ENCODE measurements around the gene HIF3A. TPM values are rescaled to one million over a fixed set of nuclear protein-coding genes. Genes with fewer than 3 reads are reported as not detected.
A peak's percentile ranks its signal among the peaks of the same experiment; 100 is the strongest.
"Not testable (repeated sequence)": the region's sequence is repeated elsewhere in the genome, so short reads cannot be mapped to it uniquely, and the experiment has no call there.

Gene HIF3A
- total RNA-seq, 4 donors from 2014 or later = 21.5 to 212 (median 103) TPM

DNA sequence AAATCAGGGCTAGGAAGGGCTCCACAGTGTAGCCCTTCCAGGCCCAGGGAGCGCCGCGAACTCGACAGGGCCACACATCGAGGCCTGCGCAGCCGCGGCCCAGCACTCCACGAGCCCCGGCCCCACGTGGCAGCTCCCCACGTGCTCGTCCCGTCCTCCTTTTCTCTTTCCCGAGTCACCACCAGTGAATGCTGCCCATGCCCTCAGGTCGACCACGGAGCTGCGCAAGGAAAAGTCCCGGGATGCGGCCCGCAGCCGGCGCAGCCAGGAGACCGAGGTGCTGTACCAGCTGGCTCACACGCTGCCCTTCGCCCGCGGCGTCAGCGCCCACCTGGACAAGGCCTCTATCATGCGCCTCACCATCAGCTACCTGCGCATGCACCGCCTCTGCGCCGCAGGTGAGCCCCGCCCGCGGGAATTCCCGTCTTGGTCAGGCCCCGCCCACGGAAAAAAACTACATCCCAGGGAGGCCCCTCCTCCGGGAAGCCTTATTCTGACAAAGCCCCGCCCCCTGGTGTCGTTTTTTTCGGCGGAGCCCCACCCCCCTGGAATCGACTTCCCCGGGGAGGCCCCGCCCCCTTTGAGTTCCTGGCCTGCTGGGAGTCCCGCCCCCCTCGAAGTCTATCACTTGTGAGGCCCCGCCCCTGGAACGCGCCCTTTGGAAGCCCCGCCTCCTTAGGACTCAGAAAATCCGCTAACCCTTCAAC lies 7.0 kb downstream of the HIF3A start:
- Histone ChIP-seq H3K27me3 (no peaks in the 10 kb centered on the region), H3K36me3 (no peaks in the 10 kb centered on the region), H3K27ac (peak overlapping the region; percentile 30 to 95), H3K4me3 (no peak overlapping the region), H3K4me1 (peaks cover 3 to 7% of the 10 kb centered on the region in 2 donors), H3K9me3 (no peaks in the 10 kb centered on the region)
- TF ChIP-seq POLR2A (IDR thresholded peaks at IDR 0.05) = no peak
- TF ChIP-seq, protein P1, sequence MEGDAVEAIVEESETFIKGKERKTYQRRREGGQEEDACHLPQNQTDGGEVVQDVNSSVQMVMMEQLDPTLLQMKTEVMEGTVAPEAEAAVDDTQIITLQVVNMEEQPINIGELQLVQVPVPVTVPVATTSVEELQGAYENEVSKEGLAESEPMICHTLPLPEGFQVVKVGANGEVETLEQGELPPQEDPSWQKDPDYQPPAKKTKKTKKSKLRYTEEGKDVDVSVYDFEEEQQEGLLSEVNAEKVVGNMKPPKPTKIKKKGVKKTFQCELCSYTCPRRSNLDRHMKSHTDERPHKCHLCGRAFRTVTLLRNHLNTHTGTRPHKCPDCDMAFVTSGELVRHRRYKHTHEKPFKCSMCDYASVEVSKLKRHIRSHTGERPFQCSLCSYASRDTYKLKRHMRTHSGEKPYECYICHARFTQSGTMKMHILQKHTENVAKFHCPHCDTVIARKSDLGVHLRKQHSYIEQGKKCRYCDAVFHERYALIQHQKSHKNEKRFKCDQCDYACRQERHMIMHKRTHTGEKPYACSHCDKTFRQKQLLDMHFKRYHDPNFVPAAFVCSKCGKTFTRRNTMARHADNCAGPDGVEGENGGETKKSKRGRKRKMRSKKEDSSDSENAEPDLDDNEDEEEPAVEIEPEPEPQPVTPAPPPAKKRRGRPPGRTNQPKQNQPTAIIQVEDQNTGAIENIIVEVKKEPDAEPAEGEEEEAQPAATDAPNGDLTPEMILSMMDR (IDR thresholded peaks at IDR 0.05) = no peak
- DNase-seq = peak; percentile 56 to 61
- intact Hi-C loops (cut with DNase I; ENCODE audit: low total_unique reads) = no loop called here

DNA sequence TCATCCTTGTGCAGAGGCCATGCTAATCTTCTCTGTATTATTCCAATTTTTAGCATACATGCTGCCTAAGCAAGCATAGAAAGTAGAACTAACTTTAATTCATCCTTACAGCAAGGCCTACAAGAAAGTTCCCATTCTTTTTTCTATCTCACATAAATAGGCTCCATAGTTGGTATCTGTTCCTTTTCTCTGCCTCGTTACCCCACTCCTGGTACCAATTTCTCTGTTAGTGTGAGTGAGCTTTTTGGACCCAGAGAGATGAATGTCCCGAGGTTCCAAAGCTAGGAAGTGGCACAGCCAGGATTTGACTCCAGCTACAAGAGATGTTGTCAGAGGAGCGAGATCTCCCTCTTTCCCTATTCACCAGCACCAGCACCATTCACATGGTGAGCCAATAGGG lies 9.7 kb downstream of the HIF3A start:
- TF ChIP-seq POLR2A (IDR thresholded peaks at IDR 0.05) = no peak
- TF ChIP-seq, protein P1 (IDR thresholded peaks at IDR 0.05) = no peak
- DNase-seq = no peak
- peaks cover 0 to 7% of the 10 kb centered on the region in 2 donors for H3K4me1 ChIP-seq
- intact Hi-C loops (cut with DNase I; ENCODE audit: low total_unique reads) = no loop called here
- no peak overlapping the region for H3K4me3 ChIP-seq
- no peaks in the 10 kb centered on the region for H3K36me3 ChIP-seq
- no peaks in the 10 kb centered on the region for H3K27me3 ChIP-seq
- H3K27ac ChIP-seq = no peak overlapping the region
- H3K9me3 ChIP-seq = no peaks in the 10 kb centered on the region

DNA sequence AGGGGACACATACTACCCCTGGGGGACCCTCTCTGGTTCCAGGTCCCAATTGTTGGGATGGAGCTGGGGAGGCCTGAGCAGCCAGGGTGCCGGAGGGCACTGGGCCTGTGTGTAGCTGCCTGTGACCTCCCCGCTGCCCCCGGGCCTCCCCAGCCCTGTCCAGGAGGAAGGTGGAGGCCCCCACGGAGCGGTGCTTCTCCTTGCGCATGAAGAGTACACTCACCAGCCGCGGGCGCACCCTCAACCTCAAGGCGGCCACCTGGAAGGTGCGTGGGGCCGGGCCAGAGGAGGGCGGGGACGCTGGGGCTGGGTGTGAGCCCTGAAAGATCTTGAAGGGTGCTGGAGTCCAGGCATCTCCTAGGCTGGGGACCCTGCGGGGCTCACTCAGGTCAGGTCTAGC lies 11.7 kb downstream of the HIF3A start:
- TF ChIP-seq, protein P1 (IDR thresholded peaks at IDR 0.05) = no peak
- TF ChIP-seq POLR2A (IDR thresholded peaks at IDR 0.05) = no peak
- H3K27me3 ChIP-seq = no peaks in the 10 kb centered on the region
- DNase-seq = no peak
- intact Hi-C loops (cut with DNase I; ENCODE audit: low total_unique reads) = no loop called here
- H3K4me1 ChIP-seq = peaks cover 0 to 1% of the 10 kb centered on the region in 2 donors
- H3K27ac ChIP-seq = no peak overlapping the region
- H3K36me3 ChIP-seq = no peaks in the 10 kb centered on the region
- H3K4me3 ChIP-seq = no peak overlapping the region
- no peaks in the 10 kb centered on the region for H3K9me3 ChIP-seq

DNA sequence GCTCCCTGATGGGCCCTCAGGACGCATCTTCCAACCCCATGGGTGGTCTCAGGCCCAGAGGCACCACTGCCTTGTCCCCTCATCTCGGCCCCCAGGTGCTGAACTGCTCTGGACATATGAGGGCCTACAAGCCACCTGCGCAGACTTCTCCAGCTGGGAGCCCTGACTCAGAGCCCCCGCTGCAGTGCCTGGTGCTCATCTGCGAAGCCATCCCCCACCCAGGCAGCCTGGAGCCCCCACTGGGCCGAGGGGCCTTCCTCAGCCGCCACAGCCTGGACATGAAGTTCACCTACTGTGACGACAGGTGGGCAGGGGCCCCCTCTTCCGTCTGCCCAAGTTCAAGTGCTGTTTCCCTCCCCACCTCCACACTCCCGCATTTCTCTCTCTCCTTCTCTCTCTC lies 12.2 kb downstream of the HIF3A start:
- intact Hi-C loops (cut with DNase I; ENCODE audit: low total_unique reads) = no loop called here
- Histone ChIP-seq H3K27me3 (no peaks in the 10 kb centered on the region), H3K4me3 (no peak overlapping the region), H3K9me3 (no peaks in the 10 kb centered on the region), H3K36me3 (no peaks in the 10 kb centered on the region), H3K4me1 (no peaks in the 10 kb centered on the region), H3K27ac (no peak overlapping the region)
- no peak for DNase-seq
- TF ChIP-seq, protein P1 (IDR thresholded peaks at IDR 0.05) = no peak
- no peak for TF ChIP-seq POLR2A (IDR thresholded peaks at IDR 0.05)

DNA sequence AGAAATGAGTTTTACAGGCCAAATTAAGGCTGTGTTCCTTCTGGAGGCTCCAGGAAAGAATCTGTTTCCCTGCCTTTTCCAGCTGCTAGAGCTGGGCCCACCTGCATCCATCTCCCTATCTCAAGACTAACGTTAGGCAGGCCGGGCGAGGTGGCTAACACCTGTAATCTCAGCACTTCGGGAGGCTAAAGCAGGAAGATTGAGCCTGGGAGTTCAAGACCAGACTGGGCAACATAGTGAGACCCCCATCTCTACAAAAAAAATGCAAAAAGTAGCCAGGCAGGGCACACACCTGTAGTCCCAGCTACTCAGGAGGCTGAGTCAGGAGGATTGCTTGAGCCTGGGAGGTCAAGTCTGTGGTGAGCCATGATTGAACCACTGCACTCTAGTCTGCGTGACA lies 14.6 kb downstream of the HIF3A start:
- Histone ChIP-seq H3K4me1 (no peaks in the 10 kb centered on the region), H3K27me3 (no peaks in the 10 kb centered on the region), H3K4me3 (no peak overlapping the region), H3K36me3 (no peaks in the 10 kb centered on the region), H3K9me3 (no peaks in the 10 kb centered on the region), H3K27ac (no peak overlapping the region)
- intact Hi-C loops (cut with DNase I; ENCODE audit: low total_unique reads) = no loop called here
- TF ChIP-seq POLR2A (IDR thresholded peaks at IDR 0.05) = no peak
- TF ChIP-seq, protein P1 (IDR thresholded peaks at IDR 0.05) = no peak
- no peak for DNase-seq

DNA sequence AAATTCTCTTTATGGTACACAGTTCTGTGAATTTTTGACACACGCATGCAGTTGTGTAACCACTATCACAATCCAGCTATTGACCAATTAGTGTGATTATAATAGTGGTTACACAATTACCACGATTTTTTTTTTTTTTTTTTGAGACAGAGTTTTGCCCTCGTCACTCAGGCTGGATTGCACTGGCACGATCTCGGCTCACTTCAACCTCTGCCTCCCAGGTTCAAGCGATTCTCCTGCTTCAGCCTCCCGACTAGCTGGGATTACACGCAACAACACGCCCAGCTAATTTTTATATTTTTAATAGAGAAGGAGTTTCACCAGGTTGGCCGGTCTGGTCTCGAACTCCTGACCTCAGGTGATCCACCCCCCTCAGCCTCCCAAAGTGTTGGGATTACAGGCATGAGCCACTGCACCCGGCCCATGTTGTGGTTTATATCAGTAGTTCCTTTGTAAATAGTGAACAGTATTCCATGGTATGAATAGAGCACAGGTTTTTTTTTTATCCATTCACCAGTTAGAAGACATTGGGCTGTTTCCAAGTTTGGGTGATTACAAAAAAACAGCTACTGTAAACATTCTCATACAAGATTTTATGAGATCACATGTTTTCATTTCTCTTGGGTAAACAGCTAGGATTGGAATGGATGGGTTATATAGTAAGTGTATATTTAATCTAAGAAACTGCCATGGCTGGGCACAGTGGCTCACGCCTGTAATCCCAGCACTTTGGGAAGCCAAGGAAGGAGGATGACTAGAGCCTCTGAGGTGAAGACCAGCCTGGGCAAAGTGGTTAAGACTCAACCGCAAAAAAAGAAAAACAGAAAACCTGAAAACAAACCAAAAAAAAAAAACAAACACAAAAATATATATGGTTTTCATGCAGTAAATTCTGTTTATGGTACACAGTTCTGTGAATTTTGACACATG lies 17.0 kb downstream of the HIF3A start:
- intact Hi-C loops (cut with DNase I; ENCODE audit: low total_unique reads); H3K36me3 ChIP-seq; H3K27ac ChIP-seq; H3K4me1 ChIP-seq; H3K4me3 ChIP-seq; DNase-seq; H3K9me3 ChIP-seq; H3K27me3 ChIP-seq: not testable (repeated sequence)
